Measurements from ENCODE around the gene SLC6A11. TPM values are rescaled to one million over a fixed set of nuclear protein-coding genes. Genes with fewer than 3 reads are reported as not detected.

SLC6A11 gene
- total RNA-seq = not detected in 2 replicates

GRCh38 chr3:10816019-10816862 is at the start of gene SLC6A11:
SLC6A11 (plus strand) TSS chr3:10816228; CDS start chr3:10816266, 38 bp downstream.

Other genes starting within 250 kb of the SLC6A11 start
- gene SLC6A1, start 176.5 kb downstream of the SLC6A11 start, total RNA-seq = not detected in 2 replicates